GM06990 (cell line): ENCODE data around the gene AP4M1.
A peak's percentile ranks its signal among the peaks of the same experiment; 100 is the strongest.
"Not testable (repeated sequence)": the region's sequence is repeated elsewhere in the genome, so short reads cannot be mapped to it uniquely, and the experiment has no call there.

Source experiments
- DNase-seq: peaks from one replicate; pipeline ENCODE4 v3.0.0-alpha.2; 2011; ENCODE audit not compliant: insufficient read length; ENCODE audit errors: extremely low read depth
- H3K27me3 ChIP-seq: replicated peaks from 2 replicates; pipeline ENCODE4 v1.6.0; 2011; ENCODE audit warnings: low read length; ENCODE audit not compliant: control insufficient read depth, insufficient read depth
- H3K36me3 ChIP-seq: 2 replicates; pipeline ENCODE4 v1.5.1; 2011; ENCODE audit warnings: low read length; ENCODE audit not compliant: control insufficient read depth, insufficient read depth
- H3K4me3 ChIP-seq: replicated peaks from 2 replicates; pipeline ENCODE4 v1.5.1; 2011; ENCODE audit warnings: low read depth, mild to moderate bottlenecking, control low read depth, low read length
- TF ChIP-seq, protein P1 (sequence below): IDR thresholded peaks from 2 replicates; pipeline ENCODE4 v1.5.1; 2011; ENCODE audit warnings: low read length, control low read depth, mild to moderate bottlenecking, inconsistent platforms; ENCODE audit not compliant: insufficient read depth, poor library complexity, severe bottlenecking

AP4M1 gene

DNA sequence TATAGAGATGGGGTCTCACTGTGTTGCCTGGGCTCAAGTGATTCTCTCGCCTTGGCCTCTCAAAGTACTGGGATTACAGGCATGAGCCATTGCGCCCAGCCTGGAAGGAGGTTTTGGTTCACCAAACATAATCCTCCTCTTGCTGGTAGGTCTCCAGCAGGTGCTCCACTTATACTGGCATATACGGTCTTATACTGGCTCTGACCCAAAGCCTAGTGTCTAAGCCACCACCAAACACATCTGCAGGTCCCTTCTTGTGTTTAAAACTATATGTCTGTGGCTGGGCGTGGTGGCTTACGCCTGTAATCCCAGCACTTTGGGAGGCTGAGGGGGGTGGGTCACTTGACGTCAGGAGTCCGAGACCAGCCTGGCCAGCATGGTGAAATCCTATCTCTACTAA is 30.7 kb downstream of the AP4M1 start:
- Histone ChIP-seq H3K27me3 (no peaks in the 10 kb centered on the region), H3K4me3 (no peak overlapping the region), H3K36me3 (no peaks in the 10 kb centered on the region)
- TF ChIP-seq, protein P1, sequence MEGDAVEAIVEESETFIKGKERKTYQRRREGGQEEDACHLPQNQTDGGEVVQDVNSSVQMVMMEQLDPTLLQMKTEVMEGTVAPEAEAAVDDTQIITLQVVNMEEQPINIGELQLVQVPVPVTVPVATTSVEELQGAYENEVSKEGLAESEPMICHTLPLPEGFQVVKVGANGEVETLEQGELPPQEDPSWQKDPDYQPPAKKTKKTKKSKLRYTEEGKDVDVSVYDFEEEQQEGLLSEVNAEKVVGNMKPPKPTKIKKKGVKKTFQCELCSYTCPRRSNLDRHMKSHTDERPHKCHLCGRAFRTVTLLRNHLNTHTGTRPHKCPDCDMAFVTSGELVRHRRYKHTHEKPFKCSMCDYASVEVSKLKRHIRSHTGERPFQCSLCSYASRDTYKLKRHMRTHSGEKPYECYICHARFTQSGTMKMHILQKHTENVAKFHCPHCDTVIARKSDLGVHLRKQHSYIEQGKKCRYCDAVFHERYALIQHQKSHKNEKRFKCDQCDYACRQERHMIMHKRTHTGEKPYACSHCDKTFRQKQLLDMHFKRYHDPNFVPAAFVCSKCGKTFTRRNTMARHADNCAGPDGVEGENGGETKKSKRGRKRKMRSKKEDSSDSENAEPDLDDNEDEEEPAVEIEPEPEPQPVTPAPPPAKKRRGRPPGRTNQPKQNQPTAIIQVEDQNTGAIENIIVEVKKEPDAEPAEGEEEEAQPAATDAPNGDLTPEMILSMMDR, result no peak
- no peak for DNase-seq

DNA sequence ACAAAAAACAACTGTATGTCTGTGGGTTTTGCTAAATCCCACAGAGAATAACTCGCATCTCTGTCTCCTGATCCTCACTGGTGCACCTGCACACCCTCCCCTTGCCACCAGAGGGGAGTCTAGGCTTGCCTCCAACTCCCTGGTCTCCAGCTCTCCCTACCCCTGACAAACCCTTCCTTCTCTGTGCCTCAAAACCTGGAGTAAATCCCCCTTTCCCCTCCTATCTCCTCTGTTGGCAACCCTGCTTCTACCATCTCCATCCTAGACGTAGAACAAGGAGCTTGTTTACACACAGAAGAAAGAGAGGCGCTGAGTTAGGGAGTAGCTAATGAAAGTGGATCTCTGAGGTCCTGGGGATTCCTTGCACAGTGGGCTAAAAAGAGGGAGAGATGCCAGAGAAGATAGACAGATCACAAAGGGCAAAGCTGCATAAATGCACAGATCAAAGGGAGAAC is 31.3 kb downstream of the AP4M1 start:
- Histone ChIP-seq H3K27me3 (no peaks in the 10 kb centered on the region), H3K4me3 (no peak overlapping the region), H3K36me3 (no peaks in the 10 kb centered on the region)
- TF ChIP-seq, protein P1, result peak; percentile 94
- DNase-seq, result no peak

DNA sequence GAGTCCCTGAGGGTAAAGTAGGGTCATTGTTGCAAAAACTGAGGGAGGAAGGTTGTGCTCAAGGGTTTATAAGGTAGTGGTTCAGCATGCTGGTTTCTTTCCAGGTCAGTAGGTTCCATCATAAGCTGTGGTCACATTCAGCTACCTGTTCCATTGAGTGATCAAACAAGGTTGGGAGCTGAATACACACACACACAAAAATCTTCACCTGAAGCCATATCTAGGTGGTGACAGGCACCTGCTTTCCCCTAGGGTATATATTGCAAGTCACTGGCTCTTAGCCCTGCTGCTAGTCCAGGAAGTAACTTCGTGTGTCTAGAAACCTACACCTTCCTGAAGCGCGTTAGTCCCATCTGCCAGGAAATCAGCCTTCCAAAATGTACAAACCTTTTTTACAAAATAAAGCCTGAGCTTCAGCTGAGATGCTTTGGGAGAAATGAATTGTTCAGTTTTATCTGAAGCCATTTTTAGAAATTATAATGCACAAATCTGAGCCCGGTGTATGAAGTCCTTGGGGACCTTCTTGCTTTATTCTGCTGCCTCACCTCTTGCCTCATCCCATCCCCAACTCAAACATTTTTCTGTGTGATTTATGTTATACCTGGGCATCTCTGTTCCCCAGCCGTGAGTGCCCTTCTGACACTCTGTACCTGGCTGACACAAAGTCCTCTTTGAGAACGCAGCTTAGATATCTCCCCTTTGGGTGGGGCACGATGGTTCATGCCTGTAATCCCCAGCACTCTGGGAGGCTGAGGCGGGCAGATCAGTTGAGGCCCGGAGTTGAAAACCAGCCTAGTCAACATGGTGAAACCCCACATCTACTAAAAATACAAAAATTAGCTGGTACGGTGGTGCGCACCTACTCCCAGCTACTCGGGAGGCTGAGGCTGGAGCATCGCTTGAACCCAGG is 36.7 kb downstream of the AP4M1 start:
- Histone ChIP-seq H3K36me3 (no peaks in the 10 kb centered on the region), H3K27me3 (no peaks in the 10 kb centered on the region), H3K4me3 (no peak overlapping the region)
- TF ChIP-seq, protein P1, result no peak
- DNase-seq, result no peak

DNA sequence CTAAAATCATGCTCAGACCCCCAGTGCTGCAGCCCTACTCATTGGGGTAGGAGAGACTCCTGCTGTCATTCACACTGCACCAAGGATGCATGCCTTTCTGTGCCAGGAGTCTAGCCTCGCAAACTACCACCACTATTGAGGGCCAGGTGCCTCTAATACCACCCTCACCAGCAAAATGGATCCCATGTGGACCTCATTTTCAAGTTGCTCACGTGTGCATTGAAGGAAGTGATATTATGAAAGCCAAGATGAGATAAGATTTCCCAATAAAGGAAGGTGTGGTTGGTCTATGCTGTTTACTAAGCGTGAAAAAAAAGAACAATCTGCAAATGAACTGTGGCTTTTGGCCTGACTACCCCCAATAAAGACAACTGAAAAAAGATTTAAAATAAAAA is 40.1 kb downstream of the AP4M1 start:
- H3K27me3 ChIP-seq, result no peaks in the 10 kb centered on the region
- DNase-seq, result no peak

DNA sequence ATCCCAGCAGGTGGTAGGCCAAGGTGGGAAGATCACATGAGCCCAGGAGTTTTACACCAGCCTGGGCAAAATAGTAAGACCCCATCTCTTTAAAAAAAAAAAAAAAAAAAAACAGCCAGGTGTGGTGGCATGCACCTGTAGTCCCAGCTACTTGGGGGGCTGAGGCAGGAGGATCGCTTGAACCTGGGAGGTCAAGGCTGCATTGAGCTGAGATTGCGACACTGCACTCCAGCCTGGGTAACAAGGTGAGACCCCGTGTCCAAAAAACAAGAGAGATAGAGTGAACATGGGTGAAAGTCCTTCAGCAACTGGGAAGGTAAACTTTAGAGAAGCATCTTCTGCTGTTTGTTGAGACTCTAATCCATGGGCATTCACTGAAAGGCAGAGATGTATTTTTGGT is 41.0 kb downstream of the AP4M1 start:
- DNase-seq, result no peak
- TF ChIP-seq, protein P1, result no peak

More for the DNA sequence above, 40.1 kb downstream of the AP4M1 start:
- Histone ChIP-seq H3K4me3 (no peak overlapping the region), H3K36me3 (no peaks in the 10 kb centered on the region)
- TF ChIP-seq, protein P1, result no peak

DNA sequence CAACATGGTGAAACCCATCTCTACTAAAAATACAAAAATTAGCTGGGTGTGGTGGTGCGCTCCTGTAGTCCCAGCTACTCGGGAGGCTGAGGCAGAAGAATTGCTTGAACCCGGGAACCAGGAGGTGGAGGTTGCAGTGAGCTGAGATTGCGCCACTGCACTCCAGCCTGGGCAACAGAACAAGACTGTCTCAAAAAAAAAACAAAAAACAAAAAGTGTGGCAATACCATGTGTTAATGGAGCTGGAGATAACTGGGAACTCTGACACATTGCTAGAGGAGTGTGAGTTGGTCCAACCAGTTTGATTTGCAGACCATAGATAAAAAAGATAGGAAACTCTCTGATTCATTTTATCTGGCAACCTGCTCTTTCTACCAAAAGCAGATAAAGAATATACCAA is 44.9 kb downstream of the AP4M1 start:
- H3K36me3 ChIP-seq, H3K4me3 ChIP-seq, DNase-seq, H3K27me3 ChIP-seq: not testable (repeated sequence)

More for the DNA sequence above, 41.0 kb downstream of the AP4M1 start:
- Histone ChIP-seq H3K4me3 (no peak overlapping the region), H3K36me3 (no peaks in the 10 kb centered on the region), H3K27me3 (no peaks in the 10 kb centered on the region)
